GM19238 (cell line): ENCODE data around the gene ABCA13.

Experiments used
- DNase-seq: peaks from one replicate; pipeline ENCODE4 v3.0.0; 2011; ENCODE audit warnings: low spot score; ENCODE audit not compliant: insufficient read length

The ABCA13 gene

GRCh38 chr7:48428091-48428684 is 256.9 kb downstream of the ABCA13 start:
- DNase-seq: no peak

GRCh38 chr7:48429117-48429516 is 257.9 kb downstream of the ABCA13 start:
- DNase-seq: no peak

GRCh38 chr7:48438206-48438605 is 266.9 kb downstream of the ABCA13 start:
- DNase-seq: no peak

- DNase-seq: no peak
These were observed 270.7 kb downstream of the ABCA13 start for GRCh38 chr7:48441848-48442492.

GRCh38 chr7:48443051-48443450 is 271.8 kb downstream of the ABCA13 start:
- DNase-seq: no peak

- no peak for DNase-seq
These were observed 275.5 kb downstream of the ABCA13 start for GRCh38 chr7:48446721-48447120.

GRCh38 chr7:48452218-48452617 is 281.0 kb downstream of the ABCA13 start:
- no peak for DNase-seq

- DNase-seq: no peak
These were observed 283.5 kb downstream of the ABCA13 start for GRCh38 chr7:48454750-48455192.

- DNase-seq: no peak
These were observed 284.1 kb downstream of the ABCA13 start for GRCh38 chr7:48455363-48455762.

- DNase-seq: no peak
These were observed 287.7 kb downstream of the ABCA13 start for GRCh38 chr7:48458701-48459524.

GRCh38 chr7:48466713-48467112 is 295.5 kb downstream of the ABCA13 start:
- DNase-seq: no peak

GRCh38 chr7:48471196-48471595 is 299.9 kb downstream of the ABCA13 start:
- no peak for DNase-seq

- no peak for DNase-seq
These were observed 301.4 kb downstream of the ABCA13 start for GRCh38 chr7:48472640-48473039.

GRCh38 chr7:48473205-48473865 is 302.1 kb downstream of the ABCA13 start:
- no peak for DNase-seq

- DNase-seq: no peak
These were observed 310.0 kb downstream of the ABCA13 start for GRCh38 chr7:48481235-48481634.

- no peak for DNase-seq
These were observed 326.3 kb downstream of the ABCA13 start for GRCh38 chr7:48497521-48497920.

- no peak for DNase-seq
These were observed 330.8 kb downstream of the ABCA13 start for GRCh38 chr7:48502021-48502420.

GRCh38 chr7:48505051-48505450 is 333.8 kb downstream of the ABCA13 start:
- no peak for DNase-seq

- DNase-seq: no peak
These were observed 334.2 kb downstream of the ABCA13 start for GRCh38 chr7:48505466-48505865.

GRCh38 chr7:48506569-48506968 is 335.3 kb downstream of the ABCA13 start:
- DNase-seq: no peak

- no peak for DNase-seq
These were observed 339.8 kb downstream of the ABCA13 start for GRCh38 chr7:48511080-48511479.

- DNase-seq: no peak
These were observed 341.6 kb downstream of the ABCA13 start for GRCh38 chr7:48512892-48513291.
